ENCODE data around the gene MYO3B.

DNA sequence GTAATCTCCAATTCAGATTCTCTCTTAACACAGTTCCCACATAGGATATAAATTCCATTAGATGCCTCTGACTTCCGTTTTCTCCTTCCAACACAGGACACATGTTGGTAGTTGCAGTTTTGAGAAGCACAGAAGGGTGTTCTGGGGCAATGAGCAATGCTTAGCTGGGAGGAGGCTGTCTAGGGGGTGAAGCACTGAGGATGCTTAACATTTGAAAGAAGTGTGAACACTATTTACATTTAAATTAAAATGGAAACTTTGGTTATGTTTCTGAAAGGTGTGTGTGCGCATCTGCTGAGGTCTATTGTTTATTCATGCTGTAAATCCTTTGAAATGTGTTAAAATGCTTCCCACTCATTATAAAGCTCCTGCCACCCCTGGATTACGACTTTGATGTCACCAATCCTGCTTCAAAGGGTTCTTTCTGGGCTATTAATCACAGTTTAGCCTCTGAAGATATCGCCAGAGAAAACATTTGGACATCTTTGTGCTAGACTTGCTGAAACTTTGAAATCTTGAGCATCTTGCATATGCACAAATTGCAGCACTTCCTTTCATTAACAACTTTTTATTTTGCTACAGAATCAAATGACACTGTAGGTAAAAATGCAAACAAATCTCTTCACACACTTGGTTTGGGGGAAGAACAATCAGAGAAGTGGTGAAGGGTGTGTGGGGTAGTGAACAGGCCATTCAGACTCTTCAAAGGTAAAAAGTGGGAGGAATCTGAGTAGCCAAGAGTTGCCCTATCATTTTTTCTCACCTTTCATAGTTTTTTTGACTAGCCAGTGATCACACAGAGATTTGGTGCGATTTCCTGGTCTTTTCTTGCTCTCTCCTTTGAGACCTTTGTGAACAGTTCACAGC lies 258.4 kb downstream of the MYO3B start:
- TF ChIP-seq POLR2A (IDR thresholded peaks at IDR 0.05; ENCODE audit: low read length) (no peak), GATA1 (IDR thresholded peaks at IDR 0.05; ENCODE audit: low read depth, low read length) (no peak)
